Hypothalamus (tissue), 51 donors: Measurements from ENCODE around the gene CENPS.
A peak's percentile ranks its signal among the peaks of the same experiment; 100 is the strongest.
"Not testable (repeated sequence)": the region's sequence is repeated elsewhere in the genome, so short reads cannot be mapped to it uniquely, and the experiment has no call there.

Experiments used
- DNase-seq, 51 donors: peaks; one replicate each; lab custom pipeline; 2025; lab: John Stamatoyannopoulos, UW

CENPS gene

GRCh38 chr1:10449751-10450150, 19.5 kb downstream of the CENPS start, which contains the start of gene CORT:
CORT (plus strand) TSS chr1:10450031; CDS start chr1:10450224, 193 bp downstream.
- no peak for DNase-seq

DNA sequence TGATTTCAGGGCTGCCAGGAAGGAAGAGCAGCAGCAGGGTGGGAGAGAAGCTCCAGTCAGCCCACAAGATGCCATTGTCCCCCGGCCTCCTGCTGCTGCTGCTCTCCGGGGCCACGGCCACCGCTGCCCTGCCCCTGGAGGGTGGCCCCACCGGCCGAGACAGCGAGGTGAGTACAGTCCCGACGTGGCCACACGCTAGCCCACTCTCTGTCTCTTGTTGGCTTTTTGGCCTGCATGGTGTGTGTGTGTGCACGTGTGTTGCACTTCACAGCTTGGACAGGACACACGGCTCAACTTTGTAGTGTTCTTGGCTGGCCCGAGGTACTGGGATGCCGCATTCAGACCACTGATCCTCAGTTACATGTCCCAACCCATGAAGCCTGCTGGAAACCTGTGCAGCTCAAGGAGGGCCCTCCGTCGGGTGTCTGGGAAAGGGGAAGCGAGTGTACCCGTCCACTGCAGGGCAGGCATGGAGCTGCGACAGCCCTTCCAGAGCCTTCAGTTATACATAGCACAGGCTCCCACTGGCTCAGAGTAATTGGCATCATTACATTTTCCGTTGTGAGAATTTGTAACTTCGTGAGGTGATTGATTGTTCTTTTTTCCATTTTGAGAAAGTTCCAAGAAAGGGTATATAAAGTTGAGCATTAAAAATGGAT, 20.1 kb downstream of the CENPS start:
- DNase-seq = no peak

DNA sequence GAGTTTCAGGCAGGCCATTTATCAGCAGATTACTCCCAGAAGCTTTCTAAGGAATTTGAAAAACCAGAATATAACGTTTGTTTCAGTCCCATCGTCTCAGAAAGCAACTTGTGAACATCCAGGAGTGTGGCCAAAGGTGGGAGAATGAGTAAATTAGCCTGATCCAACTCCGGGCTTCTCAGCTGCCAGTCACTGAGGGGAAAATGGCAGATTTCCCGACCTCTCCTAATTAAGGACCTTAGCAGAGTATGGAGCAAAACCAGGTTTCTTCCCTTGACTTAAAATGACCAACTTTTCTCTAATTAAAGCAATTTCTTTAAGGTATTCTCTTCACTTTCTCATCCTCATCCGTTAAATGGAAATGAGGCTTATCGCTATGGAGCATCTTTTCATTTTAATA, 20.6 kb downstream of the CENPS start:
- no peak for DNase-seq

GRCh38 chr1:10451287-10451686, 21.1 kb downstream of the CENPS start:
- DNase-seq = no peak

GRCh38 chr1:10456048-10456447, 25.8 kb downstream of the CENPS start:
- no peak for DNase-seq

- DNase-seq = no peak
Measured at GRCh38 chr1:10456661-10457060, 26.4 kb downstream of the CENPS start.

DNA sequence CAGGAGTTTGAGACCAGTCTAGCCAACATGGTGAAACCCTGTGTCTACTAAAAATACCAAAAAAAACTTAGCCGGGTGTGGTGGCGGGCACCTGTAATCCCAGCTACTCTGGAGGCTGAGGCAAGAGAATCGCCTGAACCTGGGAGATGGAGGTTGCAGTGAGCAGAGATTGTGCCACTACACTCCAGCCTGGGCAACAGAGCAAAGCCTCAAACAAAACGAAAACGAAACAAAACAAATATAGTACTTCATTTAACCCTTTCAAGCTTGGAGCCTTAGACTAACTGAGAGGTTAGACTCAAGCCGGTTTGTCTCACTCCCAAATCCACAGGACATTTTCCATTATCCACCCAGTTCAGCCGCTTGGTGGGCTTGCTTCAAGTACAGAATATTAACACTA, 27.2 kb downstream of the CENPS start:
- not testable (repeated sequence) for DNase-seq

GRCh38 chr1:10457875-10458274, 27.6 kb downstream of the CENPS start:
- DNase-seq = no peak

DNA sequence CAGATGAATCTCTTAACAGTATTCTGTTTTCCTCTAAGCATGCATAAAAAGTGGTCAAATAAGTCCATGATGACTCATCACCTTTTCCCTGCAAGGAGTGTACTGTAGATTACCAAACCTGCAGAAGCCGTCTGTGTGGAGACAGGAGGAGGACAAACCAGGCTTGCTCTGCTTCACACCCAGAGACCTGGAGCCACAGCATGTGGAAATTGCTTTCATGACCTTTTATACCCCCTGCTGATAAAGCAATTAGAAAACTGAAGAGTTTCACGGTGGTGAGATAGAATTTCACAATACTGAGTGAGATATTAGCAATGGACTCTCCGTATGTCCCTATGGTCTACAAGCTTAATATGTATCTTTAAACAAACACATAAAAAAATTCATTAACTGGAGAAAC, 29.0 kb downstream of the CENPS start:
- DNase-seq = no peak

- no peak for DNase-seq
Measured at GRCh38 chr1:10467078-10467477, 36.8 kb downstream of the CENPS start.

- no peak for DNase-seq
Measured at GRCh38 chr1:10470043-10470442, 39.8 kb downstream of the CENPS start.

DNA sequence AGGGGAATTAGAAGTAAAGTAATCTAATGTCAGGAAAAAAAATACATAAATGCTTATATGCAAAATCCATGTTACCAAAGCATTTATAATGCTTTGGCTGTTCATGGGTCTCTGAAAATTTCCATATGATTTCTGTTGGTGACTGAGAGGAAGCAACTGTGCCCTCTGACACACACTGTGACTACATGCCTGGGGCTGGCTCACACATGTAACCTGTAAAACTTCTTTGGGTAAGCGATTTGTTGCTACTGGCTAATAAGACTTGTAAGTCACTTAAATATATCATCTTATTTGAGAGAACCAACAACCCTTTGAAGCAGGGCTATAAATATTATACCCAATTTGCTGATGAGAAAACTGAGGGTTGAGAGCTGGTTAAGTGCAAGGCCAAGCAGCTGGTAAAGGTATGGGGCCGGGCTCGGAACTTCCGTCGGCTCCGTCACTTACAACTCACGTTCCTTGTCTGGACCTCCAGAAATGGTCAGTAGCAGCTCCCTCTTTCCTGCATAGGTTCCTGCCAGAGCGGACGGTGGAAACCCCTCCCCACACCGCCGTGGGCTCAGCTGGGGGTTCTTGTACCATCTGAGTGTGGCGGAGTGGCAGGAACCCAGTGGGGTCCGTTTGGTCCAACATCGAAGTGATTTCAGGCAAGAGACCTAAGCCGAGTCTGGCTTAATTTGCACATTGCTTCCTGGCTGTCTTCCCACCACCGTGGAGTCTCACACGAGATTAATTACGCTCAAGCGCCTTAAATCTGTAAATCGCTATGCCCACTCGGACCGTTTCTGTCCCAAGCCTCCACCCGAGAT, 41.4 kb downstream of the CENPS start:
- DNase-seq = peak in 1 of 51 donors; percentile 38

DNA sequence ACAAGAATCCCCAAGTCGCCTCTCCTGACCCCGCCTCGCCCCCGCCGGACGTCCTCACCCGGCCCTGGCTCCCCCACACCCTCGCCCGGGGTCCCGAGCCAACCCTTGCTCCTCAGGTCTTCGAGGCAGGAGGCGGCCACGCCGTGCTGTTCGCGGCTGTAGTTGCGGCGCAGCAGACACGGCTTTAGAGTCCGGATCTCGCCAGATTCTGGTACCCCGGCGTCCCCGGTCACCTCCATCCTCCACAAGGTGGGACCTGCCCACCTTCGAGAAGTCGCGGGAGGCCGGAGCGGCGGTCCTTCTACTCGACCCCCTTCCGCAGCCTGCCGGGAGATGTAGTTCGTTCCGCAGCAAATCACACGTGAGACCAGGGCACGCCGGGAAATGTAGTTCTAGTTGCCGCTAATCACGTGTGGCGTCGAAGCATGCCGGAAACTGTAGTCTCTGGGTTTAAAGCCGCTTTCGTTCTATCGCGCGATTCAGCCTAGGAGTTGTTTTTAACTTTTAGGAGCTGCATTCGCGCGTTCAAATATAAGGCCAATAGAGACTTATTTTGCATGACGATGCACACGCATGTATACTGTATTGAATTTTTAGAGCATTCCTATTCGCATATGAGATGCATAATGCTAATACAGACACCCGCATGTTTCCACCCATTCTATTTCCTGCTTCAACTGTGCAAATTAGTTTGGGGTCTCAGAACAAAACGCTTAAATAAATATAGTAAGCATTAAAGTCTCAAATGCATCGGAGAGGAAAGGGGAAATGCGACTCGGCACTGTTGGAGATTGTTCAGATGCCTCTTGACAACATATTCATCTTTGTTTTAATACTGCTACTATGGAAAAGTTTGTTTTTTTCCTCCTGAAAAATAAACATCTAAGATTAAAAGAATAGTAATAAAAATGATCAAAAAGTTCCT, 42.2 kb downstream of the CENPS start, which contains the start of gene DFFA:
Gene DFFA, minus strand, starts transcription at position 310 of the 925 bp plus-strand sequence. Its CDS starts 71 bp downstream, at position 239.
- DNase-seq = peak; percentile 50 to 96 (median 89)

- DNase-seq = no peak
Measured at GRCh38 chr1:10473145-10473765, 43.0 kb downstream of the CENPS start.

DNA sequence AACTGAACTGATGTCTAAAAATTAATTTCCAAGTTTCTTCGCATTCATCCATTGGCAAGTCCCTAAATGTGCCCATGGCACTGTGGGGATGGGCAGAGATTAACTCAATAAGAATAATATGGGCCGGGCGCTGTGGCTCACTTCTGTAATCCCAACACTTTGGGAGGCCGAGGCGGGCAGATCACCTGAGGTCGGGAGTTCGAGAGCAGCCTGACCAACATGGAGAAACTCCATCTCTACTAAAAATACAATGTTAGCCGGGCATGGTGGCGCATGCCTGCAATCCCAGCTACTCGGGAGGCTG, 44.0 kb downstream of the CENPS start:
- DNase-seq = not testable (repeated sequence)

DNA sequence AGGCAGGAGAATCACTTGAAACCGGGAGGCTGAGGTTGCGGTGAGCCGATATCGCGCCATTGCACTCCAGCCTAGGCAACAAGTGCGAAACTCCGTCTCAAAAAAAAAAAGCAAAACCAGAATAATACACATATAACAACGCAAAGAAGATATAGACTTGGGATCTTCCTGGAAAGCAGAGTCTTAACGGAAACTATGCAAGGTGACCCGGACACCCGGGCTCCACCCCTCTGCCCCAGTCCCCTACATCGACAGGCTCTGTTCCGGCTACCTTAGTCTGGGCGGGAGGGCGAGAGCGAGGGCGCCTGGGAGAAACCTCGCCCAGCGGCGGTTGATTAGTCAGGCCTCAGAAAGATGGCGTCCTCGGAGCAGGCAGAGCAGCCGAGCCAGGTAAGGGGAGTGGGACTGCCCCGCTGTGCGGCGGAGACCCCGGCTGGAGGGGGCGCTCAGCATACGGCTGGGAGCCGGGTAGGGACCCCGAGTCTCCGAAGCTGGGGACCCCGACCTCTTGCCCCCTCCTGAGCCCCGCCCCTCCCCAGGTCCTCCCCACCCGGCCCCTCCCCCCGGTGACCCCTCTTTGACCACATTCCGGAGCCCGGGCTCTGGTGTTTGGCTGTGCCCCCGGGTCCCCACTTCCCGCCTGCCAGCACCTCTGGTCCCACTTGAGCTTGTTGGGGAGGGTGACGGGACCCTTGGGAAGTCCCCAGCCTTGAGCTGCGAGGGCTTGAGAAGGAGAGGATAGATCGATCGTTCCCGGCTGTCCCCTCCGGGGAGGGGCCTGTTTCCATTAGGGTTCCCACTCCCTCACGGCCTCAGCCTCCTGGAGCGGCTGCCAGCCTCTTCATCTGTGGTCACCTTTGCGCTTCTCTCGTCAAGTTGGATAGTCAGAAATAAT, 44.6 kb downstream of the CENPS start, which contains the start of gene PEX14:
Gene PEX14, plus strand, starts transcription at position 338 of the 895 bp plus-strand sequence. Its CDS starts 17 bp downstream, at position 355.
- DNase-seq = peak; percentile 27 to 87 (median 73)

GRCh38 chr1:10475510-10475909, 45.3 kb downstream of the CENPS start:
- DNase-seq = peak in 1 of 51 donors; percentile 50

- DNase-seq = no peak
Measured at GRCh38 chr1:10479296-10479695, 49.1 kb downstream of the CENPS start.

GRCh38 chr1:10480614-10481013, 50.4 kb downstream of the CENPS start:
- no peak for DNase-seq
